ENCODE results near the gene CNPY1.

Gene CNPY1

GRCh38 chr7:155490697-155491628 is 55.4 kb downstream of the CNPY1 start:
- Histone ChIP-seq H3K27ac (ENCODE audit: low read depth, low read length) (peak overlapping the region; percentile 17), H3K79me1 (ENCODE audit: low read length) (no peaks in the 10 kb centered on the region), H3K4me3 (ENCODE audit: low read length) (peak overlapping the region; percentile 16)

DNA sequence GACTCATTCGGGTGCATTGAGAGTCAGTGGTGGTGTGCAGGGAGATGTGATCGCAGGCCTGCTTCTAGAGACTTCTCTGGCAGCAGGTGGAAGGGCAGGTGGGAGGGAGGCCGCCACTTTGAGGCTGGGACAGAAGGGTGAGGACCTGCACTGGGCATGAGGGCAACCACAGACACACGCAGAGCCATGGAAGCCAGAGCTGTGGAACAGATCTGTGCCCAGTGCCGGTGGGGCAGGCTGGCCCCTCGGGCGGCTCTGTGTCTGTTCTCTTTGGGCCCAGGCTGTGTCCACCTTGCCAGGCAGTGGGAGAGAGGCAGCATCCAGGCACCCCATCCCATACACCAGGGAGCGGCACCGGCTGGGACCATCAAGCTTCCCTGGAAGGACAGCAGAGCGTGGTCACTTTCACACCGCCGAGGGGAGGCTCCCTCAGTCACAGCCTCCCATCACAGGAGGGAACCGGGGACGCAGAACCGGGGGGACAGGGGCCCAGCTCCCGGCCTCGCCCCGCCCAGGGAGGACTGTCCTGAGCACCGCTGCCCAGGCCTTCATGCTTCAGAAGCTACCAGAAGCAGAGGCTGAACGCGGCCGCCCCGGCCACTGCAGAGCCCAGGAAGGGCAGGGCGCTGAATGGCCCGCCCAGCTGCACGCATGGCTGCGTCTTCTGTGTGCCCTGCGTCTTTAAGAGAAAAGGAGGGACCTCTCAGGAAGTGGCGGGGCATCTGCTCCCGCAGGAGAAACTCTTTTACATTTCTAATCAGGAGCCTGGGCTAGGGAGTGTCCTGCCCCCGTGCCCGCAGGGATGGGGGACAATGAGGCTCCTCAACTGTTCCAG is 56.3 kb downstream of the CNPY1 start:
- no peak overlapping the region for H3K4me3 ChIP-seq (ENCODE audit: low read length)
- H4K5ac ChIP-seq (ENCODE audit: low read length): no peak overlapping the region
- H3K79me2 ChIP-seq (ENCODE audit: control insufficient read depth, insufficient read depth, low read length): no peaks in the 10 kb centered on the region
- peak overlapping the region; percentile 9 for H3K4me2 ChIP-seq (ENCODE audit: low read length)
- DNase-seq: no peak
- no peak overlapping the region for H4K8ac ChIP-seq (ENCODE audit: low read depth, low read length)
- no peak overlapping the region for H2BK15ac ChIP-seq (replicated peaks; ENCODE audit: low read depth)
- H3K4me1 ChIP-seq (ENCODE audit: control insufficient read depth, low read depth, low read length): peaks cover 5% of the 10 kb centered on the region
- H3K4ac ChIP-seq (ENCODE audit: low read depth, low read length): no peak overlapping the region
- H3K79me1 ChIP-seq (ENCODE audit: low read length): no peaks in the 10 kb centered on the region
- peak overlapping the region; percentile 43 for H3K18ac ChIP-seq (ENCODE audit: low read length)
- no peak overlapping the region for H2BK120ac ChIP-seq (ENCODE audit: low read depth, low read length)
- H2BK5ac ChIP-seq (ENCODE audit: low read length): no peak overlapping the region
- no peak overlapping the region for H3K23ac ChIP-seq (ENCODE audit: low read length)
- WGBS (ENCODE audit: extremely low coverage, insufficient coverage, low lambda C conversion rate): no CpG with 5 or more reads among the region's 32 CpGs
- no peaks in the 10 kb centered on the region for H3K36me3 ChIP-seq (ENCODE audit: control insufficient read depth, insufficient read depth, low read length)
- H3K56ac ChIP-seq (ENCODE audit: low read length): peak overlapping the region; percentile 19
- no peak overlapping the region for H3K27ac ChIP-seq (ENCODE audit: low read depth, low read length)
- H3K9ac ChIP-seq (ENCODE audit: low read length): peak overlapping the region; percentile 1
- H2AK5ac ChIP-seq (ENCODE audit: low read length): no peak overlapping the region
- no peaks in the 10 kb centered on the region for H3K27me3 ChIP-seq (ENCODE audit: insufficient read depth, low read length, poor library complexity)

More at GRCh38 chr7:155490697-155491628, 55.4 kb downstream of the CNPY1 start:
- H4K8ac ChIP-seq (ENCODE audit: low read depth, low read length): no peak overlapping the region
- peak overlapping the region; percentile 61 for H3K9ac ChIP-seq (ENCODE audit: low read length)
- H3K79me2 ChIP-seq (ENCODE audit: control insufficient read depth, insufficient read depth, low read length): no peaks in the 10 kb centered on the region
- H2BK120ac ChIP-seq (ENCODE audit: low read depth, low read length): peak overlapping the region; percentile 4
- H3K23ac ChIP-seq (ENCODE audit: low read length): no peak overlapping the region
- no peak overlapping the region for H2AK5ac ChIP-seq (ENCODE audit: low read length)
- peak overlapping the region; percentile 86 for H3K56ac ChIP-seq (ENCODE audit: low read length)
- no peaks in the 10 kb centered on the region for H3K36me3 ChIP-seq (ENCODE audit: control insufficient read depth, insufficient read depth, low read length)
- no peak overlapping the region for H2BK15ac ChIP-seq (replicated peaks; ENCODE audit: low read depth)
- H3K18ac ChIP-seq (ENCODE audit: low read length): peak overlapping the region; percentile 43
- WGBS (ENCODE audit: extremely low coverage, insufficient coverage, low lambda C conversion rate): no CpG with 5 or more reads among the region's 47 CpGs
- peak; percentile 87 for DNase-seq
- no peak overlapping the region for H4K5ac ChIP-seq (ENCODE audit: low read length)
- H3K27me3 ChIP-seq (ENCODE audit: insufficient read depth, low read length, poor library complexity): no peaks in the 10 kb centered on the region
- peak overlapping the region; percentile 64 for H3K4me2 ChIP-seq (ENCODE audit: low read length)
- H2BK5ac ChIP-seq (ENCODE audit: low read length): no peak overlapping the region
- peaks cover 5% of the 10 kb centered on the region for H3K4me1 ChIP-seq (ENCODE audit: control insufficient read depth, low read depth, low read length)
- no peak overlapping the region for H3K4ac ChIP-seq (ENCODE audit: low read depth, low read length)

GRCh38 chr7:155489158-155489840 is 57.1 kb downstream of the CNPY1 start:
- no peaks in the 10 kb centered on the region for H3K27me3 ChIP-seq (ENCODE audit: insufficient read depth, low read length, poor library complexity)
- H2AK5ac ChIP-seq (ENCODE audit: low read length): no peak overlapping the region
- no CpG with 5 or more reads among the region's 20 CpGs for WGBS (ENCODE audit: extremely low coverage, insufficient coverage, low lambda C conversion rate)
- no peak overlapping the region for H2BK5ac ChIP-seq (ENCODE audit: low read length)
- H3K56ac ChIP-seq (ENCODE audit: low read length): no peak overlapping the region
- DNase-seq: no peak
- H2BK120ac ChIP-seq (ENCODE audit: low read depth, low read length): no peak overlapping the region
- no peaks in the 10 kb centered on the region for H3K79me2 ChIP-seq (ENCODE audit: control insufficient read depth, insufficient read depth, low read length)
- H3K23ac ChIP-seq (ENCODE audit: low read length): no peak overlapping the region
- no peak overlapping the region for H3K27ac ChIP-seq (ENCODE audit: low read depth, low read length)
- H3K79me1 ChIP-seq (ENCODE audit: low read length): no peaks in the 10 kb centered on the region
- H3K18ac ChIP-seq (ENCODE audit: low read length): no peak overlapping the region
- H4K5ac ChIP-seq (ENCODE audit: low read length): no peak overlapping the region
- peaks cover 5% of the 10 kb centered on the region for H3K4me1 ChIP-seq (ENCODE audit: control insufficient read depth, low read depth, low read length)
- H2BK15ac ChIP-seq (replicated peaks; ENCODE audit: low read depth): no peak overlapping the region
- no peak overlapping the region for H3K4ac ChIP-seq (ENCODE audit: low read depth, low read length)
- no peaks in the 10 kb centered on the region for H3K36me3 ChIP-seq (ENCODE audit: control insufficient read depth, insufficient read depth, low read length)
- no peak overlapping the region for H3K4me3 ChIP-seq (ENCODE audit: low read length)
- H3K4me2 ChIP-seq (ENCODE audit: low read length): no peak overlapping the region
- no peak overlapping the region for H3K9ac ChIP-seq (ENCODE audit: low read length)
- no peak overlapping the region for H4K8ac ChIP-seq (ENCODE audit: low read depth, low read length)

GRCh38 chr7:155488483-155489127 is 57.8 kb downstream of the CNPY1 start:
- Histone ChIP-seq H3K23ac (ENCODE audit: low read length) (no peak overlapping the region), H3K4me3 (ENCODE audit: low read length) (no peak overlapping the region), H2AK5ac (ENCODE audit: low read length) (no peak overlapping the region), H3K4me2 (ENCODE audit: low read length) (no peak overlapping the region), H3K79me1 (ENCODE audit: low read length) (no peaks in the 10 kb centered on the region), H3K56ac (ENCODE audit: low read length) (no peak overlapping the region), H3K9ac (ENCODE audit: low read length) (no peak overlapping the region), H2BK5ac (ENCODE audit: low read length) (no peak overlapping the region), H3K18ac (ENCODE audit: low read length) (no peak overlapping the region), H2BK15ac (replicated peaks; ENCODE audit: low read depth) (no peak overlapping the region), H3K27ac (ENCODE audit: low read depth, low read length) (no peak overlapping the region), H3K27me3 (ENCODE audit: insufficient read depth, low read length, poor library complexity) (no peaks in the 10 kb centered on the region), H2BK120ac (ENCODE audit: low read depth, low read length) (no peak overlapping the region), H4K8ac (ENCODE audit: low read depth, low read length) (no peak overlapping the region), H3K4me1 (ENCODE audit: control insufficient read depth, low read depth, low read length) (peaks cover 5% of the 10 kb centered on the region), H4K5ac (ENCODE audit: low read length) (no peak overlapping the region), H3K4ac (ENCODE audit: low read depth, low read length) (no peak overlapping the region), H3K79me2 (ENCODE audit: control insufficient read depth, insufficient read depth, low read length) (no peaks in the 10 kb centered on the region), H3K36me3 (ENCODE audit: control insufficient read depth, insufficient read depth, low read length) (no peaks in the 10 kb centered on the region)
- WGBS (ENCODE audit: extremely low coverage, insufficient coverage, low lambda C conversion rate): no CpG with 5 or more reads among the region's 9 CpGs
- DNase-seq: no peak
